Transverse colon (tissue), 4 donors: ENCODE results near the gene ACTN3.
"Not testable (repeated sequence)": the region's sequence is repeated elsewhere in the genome, so short reads cannot be mapped to it uniquely, and the experiment has no call there.

Source experiments
- POLR2AphosphoS5 ChIP-seq, 3 donors: sonication (generic); formaldehyde crosslinking; IDR thresholded peaks; one replicate each; pipeline ENCODE4 v1.6.1; 2016; ENCODE audit warnings: antibody characterized with exemption in 3 of 3
- TF ChIP-seq, protein P1 (sequence below), 5 experiments: fragments of 200-600 bp in 3 of 5; fragments of 450-650 bp in 2 of 5; sonication (generic) in 3 of 5; IDR thresholded peaks; 1 replicate in 2 of 5; 2 replicates in 3 of 5; pipeline ENCODE4 v1.5.1; 2016 to 2017; ENCODE audit warnings: antibody characterized with exemption in 5 of 5, inconsistent platforms in 3 of 5, mild to moderate bottlenecking in 2 of 5, moderate library complexity in 1 of 5

GRCh38 chr11:66606608-66607007, 59.9 kb downstream of the ACTN3 start:
- TF ChIP-seq, protein P1, sequence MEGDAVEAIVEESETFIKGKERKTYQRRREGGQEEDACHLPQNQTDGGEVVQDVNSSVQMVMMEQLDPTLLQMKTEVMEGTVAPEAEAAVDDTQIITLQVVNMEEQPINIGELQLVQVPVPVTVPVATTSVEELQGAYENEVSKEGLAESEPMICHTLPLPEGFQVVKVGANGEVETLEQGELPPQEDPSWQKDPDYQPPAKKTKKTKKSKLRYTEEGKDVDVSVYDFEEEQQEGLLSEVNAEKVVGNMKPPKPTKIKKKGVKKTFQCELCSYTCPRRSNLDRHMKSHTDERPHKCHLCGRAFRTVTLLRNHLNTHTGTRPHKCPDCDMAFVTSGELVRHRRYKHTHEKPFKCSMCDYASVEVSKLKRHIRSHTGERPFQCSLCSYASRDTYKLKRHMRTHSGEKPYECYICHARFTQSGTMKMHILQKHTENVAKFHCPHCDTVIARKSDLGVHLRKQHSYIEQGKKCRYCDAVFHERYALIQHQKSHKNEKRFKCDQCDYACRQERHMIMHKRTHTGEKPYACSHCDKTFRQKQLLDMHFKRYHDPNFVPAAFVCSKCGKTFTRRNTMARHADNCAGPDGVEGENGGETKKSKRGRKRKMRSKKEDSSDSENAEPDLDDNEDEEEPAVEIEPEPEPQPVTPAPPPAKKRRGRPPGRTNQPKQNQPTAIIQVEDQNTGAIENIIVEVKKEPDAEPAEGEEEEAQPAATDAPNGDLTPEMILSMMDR (IDR thresholded peaks at IDR 0.05): not testable (repeated sequence)
- TF ChIP-seq POLR2AphosphoS5 (IDR thresholded peaks at IDR 0.05): not testable (repeated sequence)
